Measurements from ENCODE around the gene PHF5A.

DNA sequence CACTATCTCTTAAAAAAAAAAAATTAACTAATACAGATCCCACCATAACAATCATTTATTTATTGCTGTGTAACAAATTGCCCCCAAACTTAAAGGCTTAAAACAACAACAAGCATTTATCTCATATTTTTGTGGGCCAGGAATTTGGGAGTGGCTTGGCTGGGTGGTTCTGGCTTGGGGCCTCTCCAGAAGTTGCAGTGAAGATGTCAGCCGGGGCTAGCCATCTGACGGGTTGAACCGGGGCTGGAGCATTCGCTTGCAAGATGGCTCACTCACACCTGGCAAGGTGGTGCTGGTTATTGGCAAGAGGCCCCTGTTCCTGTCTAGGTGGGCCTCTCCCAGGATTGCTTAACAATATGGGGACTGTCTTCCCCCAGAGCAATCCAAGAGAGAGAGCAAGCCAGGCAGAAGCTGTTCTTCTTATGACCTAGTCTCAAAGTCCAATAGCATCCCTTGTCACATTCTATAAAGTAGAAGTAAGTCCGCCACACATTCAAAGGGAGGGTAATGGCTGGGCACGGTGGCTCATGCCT lies 29.9 kb upstream of the PHF5A start:
- TF ChIP-seq, protein P1, sequence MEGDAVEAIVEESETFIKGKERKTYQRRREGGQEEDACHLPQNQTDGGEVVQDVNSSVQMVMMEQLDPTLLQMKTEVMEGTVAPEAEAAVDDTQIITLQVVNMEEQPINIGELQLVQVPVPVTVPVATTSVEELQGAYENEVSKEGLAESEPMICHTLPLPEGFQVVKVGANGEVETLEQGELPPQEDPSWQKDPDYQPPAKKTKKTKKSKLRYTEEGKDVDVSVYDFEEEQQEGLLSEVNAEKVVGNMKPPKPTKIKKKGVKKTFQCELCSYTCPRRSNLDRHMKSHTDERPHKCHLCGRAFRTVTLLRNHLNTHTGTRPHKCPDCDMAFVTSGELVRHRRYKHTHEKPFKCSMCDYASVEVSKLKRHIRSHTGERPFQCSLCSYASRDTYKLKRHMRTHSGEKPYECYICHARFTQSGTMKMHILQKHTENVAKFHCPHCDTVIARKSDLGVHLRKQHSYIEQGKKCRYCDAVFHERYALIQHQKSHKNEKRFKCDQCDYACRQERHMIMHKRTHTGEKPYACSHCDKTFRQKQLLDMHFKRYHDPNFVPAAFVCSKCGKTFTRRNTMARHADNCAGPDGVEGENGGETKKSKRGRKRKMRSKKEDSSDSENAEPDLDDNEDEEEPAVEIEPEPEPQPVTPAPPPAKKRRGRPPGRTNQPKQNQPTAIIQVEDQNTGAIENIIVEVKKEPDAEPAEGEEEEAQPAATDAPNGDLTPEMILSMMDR (conservative IDR thresholded peaks at IDR 0.05; ENCODE audit: low read depth, low read length), result no peak
- no peak for TF ChIP-seq EZH2 (IDR thresholded peaks at IDR 0.05; ENCODE audit: borderline replicate concordance, low read depth, low read length, poor library complexity, severe bottlenecking)

Measured in A673 (cell line).